ENCODE results near the gene PRR33. TPM values are rescaled to one million over a fixed set of nuclear protein-coding genes. Genes with fewer than 3 reads are reported as not detected.

PRR33 gene
- total and polyA plus RNA-seq, 10 of the 15 experiments (the other 5 are each of a cell fraction or from before 2014, with no cell fraction given) = 0.02 to 1.0 (median 0.38) TPM; not detected in 6

- H3K4me2 ChIP-seq (ENCODE audit: control insufficient read depth, insufficient read depth) = no peak overlapping the region
- no peaks in the 10 kb centered on the region for H3K79me2 ChIP-seq (ENCODE audit: control insufficient read depth, insufficient read depth, low read length)
- H3K4me3 ChIP-seq = no peak overlapping the region
- 96% methylated on average over 6 of the region's 6 CpGs for WGBS (ENCODE audit: insufficient coverage, insufficient replicate concordance, low lambda C conversion rate, missing lambda C conversion rate)
- ATAC-seq (no peak), DNase-seq (ENCODE audit: low read depth, low spot score) (no peak), FAIRE-seq (no peak)
- no peak overlapping the region for H3K9ac ChIP-seq (ENCODE audit: control insufficient read depth, insufficient read depth, low read length)
- H3K4me1 ChIP-seq (ENCODE audit: control insufficient read depth, insufficient read depth, low read length) = no peaks in the 10 kb centered on the region
- no peak for TF ChIP-seq CTCF (IDR thresholded peaks at IDR 0.05 in 2 of 3, conservative IDR thresholded peaks at IDR 0.05 in 1 of 3; ENCODE audit: control insufficient read depth in 2 of 3, extremely low read depth in 1 of 3, insufficient read depth in 1 of 3, low read depth in 3 of 3, low read length in 3 of 3)
- no peaks in the 10 kb centered on the region for H3K9me3 ChIP-seq (replicated peaks; ENCODE audit: control insufficient read depth, insufficient read depth, low read length)
- H3K27me3 ChIP-seq (replicated peaks in 1 of 2; ENCODE audit: control insufficient read depth in 2 of 2, insufficient read depth in 2 of 2, low read length in 1 of 2) = no peaks in the 10 kb centered on the region
- H3K27ac ChIP-seq (ENCODE audit: control insufficient read depth, insufficient read depth) = no peak overlapping the region
- H3K36me3 ChIP-seq (ENCODE audit: control insufficient read depth in 2 of 2, insufficient read depth in 2 of 2, low read length in 1 of 2) = peaks cover 26 to 36% of the 10 kb centered on the region in 2 experiments
- no TSS peak for BruUV-seq (replicated peaks)
- peaks cover 2% of the 10 kb centered on the region; the same call in 1 of the 2 replicates for H4K20me1 ChIP-seq (ENCODE audit: control insufficient read depth, insufficient read depth)
- intact Hi-C loops (cut with micrococcal nuclease; ENCODE audit: unreplicated experiment) (loop anchor here (5.0 kb wide), 1 partner anchor 52 kb away; the partner anchor contains the start of gene TNNI2), in situ Hi-C loops (cut with MboI) (no loop called here)
- ChIA-PET POLR2A (no interaction called here), RAD21 (ENCODE audit: unreplicated experiment) (no interaction called here), CTCF (no interaction called here), SMC1A (ENCODE audit: uncharacterized antibody, unreplicated experiment) (interaction anchor here (0.6 kb wide), 1 partner anchor 60 kb away, joined by 3 read pairs; no protein-coding TSS in a partner anchor)
- H2AFZ ChIP-seq (ENCODE audit: control insufficient read depth, low read depth, low read length) = no peak overlapping the region
These were observed 2.9 kb downstream of the PRR33 start for GRCh38 chr11:1888811-1889210.

- H4K20me1 ChIP-seq (ENCODE audit: control insufficient read depth, insufficient read depth) = peaks cover 2% of the 10 kb centered on the region; the same call in 1 of the 2 replicates
- TF ChIP-seq JUNB (IDR thresholded peaks at IDR 0.05) (no peak), STAT1 (conservative IDR thresholded peaks at IDR 0.05) (no peak), KLF5 (IDR thresholded peaks at IDR 0.05; ENCODE audit: partially characterized antibody) (no peak), REST (IDR thresholded peaks at IDR 0.05; ENCODE audit: low read depth, low read length) (no peak), ZZZ3 (IDR thresholded peaks at IDR 0.05; ENCODE audit: control insufficient read depth, insufficient read length, low read depth) (no peak), PBX3 (IDR thresholded peaks at IDR 0.05; ENCODE audit: insufficient replicate concordance, low read depth, low read length) (no peak), HSF1 (IDR thresholded peaks at IDR 0.05; ENCODE audit: low read depth, low read length) (no peak)
These were observed 3.3 kb downstream of the PRR33 start for GRCh38 chr11:1888347-1888753.

More at GRCh38 chr11:1888347-1888753, 3.3 kb downstream of the PRR33 start:
- no TSS peak for BruUV-seq (replicated peaks)
- Histone ChIP-seq H3K9ac (ENCODE audit: control insufficient read depth, insufficient read depth, low read length) (no peak overlapping the region), H2AFZ (ENCODE audit: control insufficient read depth, low read depth, low read length) (no peak overlapping the region), H3K27ac (ENCODE audit: control insufficient read depth, insufficient read depth) (no peak overlapping the region), H3K27me3 (replicated peaks in 1 of 2; ENCODE audit: control insufficient read depth in 2 of 2, insufficient read depth in 2 of 2, low read length in 1 of 2) (no peaks in the 10 kb centered on the region), H3K4me2 (ENCODE audit: control insufficient read depth, insufficient read depth) (no peak overlapping the region), H3K36me3 (ENCODE audit: control insufficient read depth in 2 of 2, insufficient read depth in 2 of 2, low read length in 1 of 2) (peaks cover 29 to 40% of the 10 kb centered on the region in 2 experiments), H3K9me3 (replicated peaks; ENCODE audit: control insufficient read depth, insufficient read depth, low read length) (no peaks in the 10 kb centered on the region), H3K79me2 (ENCODE audit: control insufficient read depth, insufficient read depth, low read length) (no peaks in the 10 kb centered on the region), H3K4me1 (ENCODE audit: control insufficient read depth, insufficient read depth, low read length) (no peaks in the 10 kb centered on the region), H3K4me3 (no peak overlapping the region)
- ChIA-PET RAD21 (ENCODE audit: unreplicated experiment) (no interaction called here), POLR2A (no interaction called here), CTCF (no interaction called here), SMC1A (ENCODE audit: uncharacterized antibody, unreplicated experiment) (interaction anchor here (0.6 kb wide), 1 partner anchor 60 kb away, joined by 3 read pairs; no protein-coding TSS in a partner anchor)
- in situ Hi-C loops (cut with MboI) = no loop called here
- ATAC-seq (no peak), FAIRE-seq (no peak), DNase-seq (ENCODE audit: low read depth, low spot score) (no peak)
- WGBS (ENCODE audit: insufficient coverage, insufficient replicate concordance, low lambda C conversion rate, missing lambda C conversion rate) = 83% methylated on average over 9 of the region's 9 CpGs
- intact Hi-C loops (cut with micrococcal nuclease; ENCODE audit: unreplicated experiment) = loop anchor here (5.0 kb wide), 1 partner anchor 51 kb away; the partner anchor contains the start of gene TNNI2
